Smooth muscle cell (in vitro differentiated cells): Measurements from ENCODE around the gene SLFN11. TPM values are rescaled to one million over a fixed set of nuclear protein-coding genes. Genes with fewer than 3 reads are reported as not detected.
A peak's percentile ranks its signal among the peaks of the same experiment; 100 is the strongest.
"Not testable (repeated sequence)": the region's sequence is repeated elsewhere in the genome, so short reads cannot be mapped to it uniquely, and the experiment has no call there.

Experiments used
- DNase-seq: peaks from one replicate; lab custom pipeline; 2025; ENCODE audit not compliant: unreplicated experiment; lab: John Stamatoyannopoulos, UW
- H2AFZ ChIP-seq: fragments of 200-600 bp; sonication (generic); 2 replicates; pipeline ENCODE4 v1.6.0; 2016; ENCODE audit warnings: antibody characterized with exemption, low read depth, mild to moderate bottlenecking
- H3F3A ChIP-seq: fragments of 200-600 bp; sonication (generic); 2 replicates; pipeline ENCODE4 v1.6.0; 2017; ENCODE audit warnings: antibody characterized with exemption, low read depth
- H3K27ac ChIP-seq: fragments of 200-600 bp; sonication (generic); 2 replicates; pipeline ENCODE4 v1.5.1; 2016; ENCODE audit warnings: low read depth, mild to moderate bottlenecking
- H3K27me3 ChIP-seq: fragments of 200-600 bp; sonication (generic); 2 replicates; pipeline ENCODE4 v1.6.1; 2016; ENCODE audit warnings: low read depth, mild to moderate bottlenecking
- H3K36me3 ChIP-seq: fragments of 200-600 bp; sonication (generic); 2 replicates; pipeline ENCODE4 v1.5.1; 2016; ENCODE audit warnings: low read depth
- H3K4me1 ChIP-seq: fragments of 200-600 bp; sonication (generic); 2 replicates; pipeline ENCODE4 v1.5.1; 2016; ENCODE audit warnings: low read depth
- H3K4me2 ChIP-seq: fragments of 200-600 bp; sonication (generic); 2 replicates; pipeline ENCODE4 v1.6.0; 2016; ENCODE audit warnings: mild to moderate bottlenecking
- H3K4me3 ChIP-seq: fragments of 200-600 bp; sonication (generic); 2 replicates; pipeline ENCODE4 v1.5.1; 2016; ENCODE audit warnings: mild to moderate bottlenecking
- H3K79me2 ChIP-seq: fragments of 200-600 bp; sonication (generic); 2 replicates; pipeline ENCODE4 v1.6.0; 2016; ENCODE audit warnings: low read depth, mild to moderate bottlenecking
- H3K9ac ChIP-seq: fragments of 200-600 bp; sonication (generic); 2 replicates; pipeline ENCODE4 v1.6.0; 2016; ENCODE audit warnings: low read depth
- H3K9me3 ChIP-seq: fragments of 200-600 bp; sonication (generic); replicated peaks from 2 replicates; pipeline ENCODE4 v1.5.1; 2016; ENCODE audit warnings: low read depth
- H4K20me1 ChIP-seq: fragments of 200-600 bp; sonication (generic); 2 replicates; pipeline ENCODE4 v1.6.0; 2016; ENCODE audit warnings: low read depth
- CTCF ChIP-seq: fragments of 200-600 bp; sonication (generic); IDR thresholded peaks from 2 replicates; pipeline ENCODE4 v1.5.1; 2017; ENCODE audit warnings: borderline replicate concordance, mild to moderate bottlenecking, antibody characterized with exemption; ENCODE audit not compliant: insufficient read depth, poor library complexity, severe bottlenecking
- WGBS: methylation state at CpG from one replicate; pipeline ENCODE4 v1.1.7; 2016; ENCODE audit warnings: low lambda C conversion rate; 5-methylcytosine and 5-hydroxymethylcytosine counted together
- polyA plus RNA-seq: library from polyadenylated mRNA; unstranded; fragments of >200 nt; fragmentation: Nextera tagmentation; extraction: Ambion mirVana; gene quantifications from 2 replicates; pipeline ENCODE4 v1.2.1, GENCODE V29; 2016
- small RNA-seq: library from RNA; depleted of rRNA; stranded (forward); fragments of <200 nt; gene quantifications from one replicate; pipeline ENCODE3, GENCODE V24; 2014
- total RNA-seq: library from RNA; depleted of rRNA; stranded (reverse); fragments of >200 nt; gene quantifications from 2 replicates; pipeline ENCODE4 v1.2.3, GENCODE V29; 2014

The SLFN11 gene
- total and polyA plus RNA-seq, 2 experiments from 2014 or later, result 1.8 to 4.3 TPM

- DNase-seq, result no peak
- no peak overlapping the region for H2AFZ ChIP-seq
- TF ChIP-seq CTCF, result no peak
- WGBS, result 59% methylated on average over 19 of the region's 19 CpGs
- H3K9me3 ChIP-seq, result no peaks in the 10 kb centered on the region
- peak overlapping the region; percentile 82 for H3K4me2 ChIP-seq
- no peaks in the 10 kb centered on the region for H3F3A ChIP-seq
- H3K79me2 ChIP-seq, result no peaks in the 10 kb centered on the region
- no peaks in the 10 kb centered on the region for H3K4me1 ChIP-seq
- H3K9ac ChIP-seq, result no peak overlapping the region
- H3K27me3 ChIP-seq, result no peaks in the 10 kb centered on the region
- no peaks in the 10 kb centered on the region for H4K20me1 ChIP-seq
- no peaks in the 10 kb centered on the region for H3K36me3 ChIP-seq
- no peak overlapping the region for H3K4me3 ChIP-seq
- H3K27ac ChIP-seq, result no peak overlapping the region
Observed at GRCh38 chr17:35313875-35314409, 59.5 kb downstream of the SLFN11 start.

DNA sequence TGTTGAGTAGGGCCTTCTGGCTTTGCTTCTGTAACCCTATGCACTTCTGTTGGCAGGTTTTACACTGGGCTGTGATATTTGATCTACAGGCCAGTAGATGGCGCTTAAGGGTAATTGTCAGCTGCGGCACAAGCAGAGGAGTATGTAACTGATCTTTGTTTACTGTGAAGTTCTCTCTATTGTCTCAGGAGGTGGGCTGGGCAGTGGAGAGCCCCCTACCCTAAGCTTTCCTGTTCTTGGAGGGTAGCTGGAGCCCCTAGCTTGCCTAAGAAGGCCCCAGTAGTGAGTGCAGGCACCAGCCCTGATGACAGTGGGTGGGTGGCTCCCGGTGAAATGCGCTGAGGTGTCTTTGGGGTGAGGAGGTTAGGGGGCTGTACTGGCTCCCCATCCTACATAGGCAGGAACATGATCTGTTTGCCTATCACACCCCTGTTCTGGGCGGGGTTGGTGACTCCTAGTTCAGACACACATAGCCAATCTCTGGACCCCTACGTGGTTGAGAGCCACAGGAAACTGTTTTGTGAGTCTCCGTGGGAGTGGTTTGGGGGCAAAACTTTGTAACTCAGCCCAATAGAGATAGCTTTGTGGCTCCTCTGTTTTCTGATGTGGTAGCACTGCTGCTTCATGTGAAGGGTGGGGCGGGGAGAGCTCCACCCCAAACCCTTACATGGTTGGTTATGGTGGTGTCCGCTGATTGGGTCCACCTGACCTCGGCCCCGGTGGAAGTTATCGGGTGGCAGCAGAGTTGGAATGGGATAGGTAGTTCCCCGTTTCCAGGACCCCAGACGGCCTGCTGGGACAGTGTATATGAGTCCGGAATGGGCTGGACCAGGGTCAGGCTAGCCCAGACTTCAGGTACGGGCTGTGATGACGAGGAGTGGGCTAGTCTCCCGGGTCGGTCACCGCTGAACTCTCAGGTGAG lies 60.4 kb downstream of the SLFN11 start:
- H2AFZ ChIP-seq, result peak overlapping the region; percentile 98
- no peaks in the 10 kb centered on the region for H3K36me3 ChIP-seq
- peak overlapping the region; percentile 20 for H3K4me3 ChIP-seq
- no peaks in the 10 kb centered on the region for H3K4me1 ChIP-seq
- no peaks in the 10 kb centered on the region for H3K79me2 ChIP-seq
- TF ChIP-seq CTCF, result peak; percentile 74
- 39% methylated on average over 20 of the region's 20 CpGs for WGBS
- H3K27me3 ChIP-seq, result peaks cover 4% of the 10 kb centered on the region
- H3K9ac ChIP-seq, result no peak overlapping the region
- H4K20me1 ChIP-seq, result no peaks in the 10 kb centered on the region
- H3F3A ChIP-seq, result no peaks in the 10 kb centered on the region
- DNase-seq, result no peak
- peak overlapping the region; percentile 82 for H3K4me2 ChIP-seq
- no peaks in the 10 kb centered on the region for H3K9me3 ChIP-seq
- H3K27ac ChIP-seq, result no peak overlapping the region

GRCh38 chr17:35312346-35312745 lies 61.1 kb downstream of the SLFN11 start:
- no peaks in the 10 kb centered on the region for H3K9me3 ChIP-seq
- no peak overlapping the region for H3K27ac ChIP-seq
- H3F3A ChIP-seq, result no peaks in the 10 kb centered on the region
- peaks cover 4% of the 10 kb centered on the region for H3K27me3 ChIP-seq
- H3K79me2 ChIP-seq, result no peaks in the 10 kb centered on the region
- no peaks in the 10 kb centered on the region for H4K20me1 ChIP-seq
- H3K36me3 ChIP-seq, result no peaks in the 10 kb centered on the region
- 71% methylated on average over 3 of the region's 3 CpGs for WGBS
- no peak overlapping the region for H2AFZ ChIP-seq
- DNase-seq, result no peak
- H3K9ac ChIP-seq, result no peak overlapping the region
- H3K4me2 ChIP-seq, result no peak overlapping the region
- TF ChIP-seq CTCF, result no peak
- H3K4me3 ChIP-seq, result no peak overlapping the region
- H3K4me1 ChIP-seq, result no peaks in the 10 kb centered on the region

GRCh38 chr17:35309345-35309744 lies 64.1 kb downstream of the SLFN11 start:
- H4K20me1 ChIP-seq, DNase-seq, H3K9ac ChIP-seq, H2AFZ ChIP-seq, H3K4me2 ChIP-seq, H3K36me3 ChIP-seq, H3K4me1 ChIP-seq, H3K4me3 ChIP-seq, H3K9me3 ChIP-seq, H3K27ac ChIP-seq, H3K79me2 ChIP-seq, H3F3A ChIP-seq, H3K27me3 ChIP-seq: not testable (repeated sequence)
- 76% methylated on average over 3 of the region's 3 CpGs for WGBS

Small RNAs within 50 kb of the gene (small RNA-seq; reads per million reads assigned to genes)
- 1.1 reads per million, percentile 31 among the genes with 10 or more reads in this experiment for gene AC060766.3
- gene AC060766.5, result not detected

Other genes with a start within 250 kb of the SLFN11 start
- gene NLE1, start 231.3 kb downstream of the SLFN11 start, total RNA-seq, result 4.6 and 10.3 TPM in 2 replicates
- gene NLE1, start 231.3 kb downstream of the SLFN11 start, polyA plus RNA-seq, result 4.9 and 5.6 TPM in 2 replicates
- not detected in 2 replicates for gene UNC45B, start 225.8 kb downstream of the SLFN11 start, total RNA-seq
- 0.02 TPM in 1 of 2 replicates, not detected in the other for gene UNC45B, start 225.8 kb downstream of the SLFN11 start, polyA plus RNA-seq
- not detected in 2 replicates for gene SLC35G3, start 179.2 kb downstream of the SLFN11 start, total RNA-seq
- not detected in 2 replicates for gene SLC35G3, start 179.2 kb downstream of the SLFN11 start, polyA plus RNA-seq
- gene SLFN5, start 130.5 kb downstream of the SLFN11 start, total RNA-seq, result 16.0 and 26.8 TPM in 2 replicates
- 8.8 and 9.1 TPM in 2 replicates for gene SLFN5, start 130.5 kb downstream of the SLFN11 start, polyA plus RNA-seq
- 14.3 and 17.7 TPM in 2 replicates for gene SLFN12, start 58.9 kb upstream of the SLFN11 start, total RNA-seq
- gene SLFN12, start 58.9 kb upstream of the SLFN11 start, polyA plus RNA-seq, result 2.8 and 4.4 TPM in 2 replicates
- 0.45 and 5.1 TPM in 2 replicates for gene SLFN13, start 75.1 kb upstream of the SLFN11 start, total RNA-seq
- gene SLFN13, start 75.1 kb upstream of the SLFN11 start, polyA plus RNA-seq, result 0.30 and 0.83 TPM in 2 replicates
- gene SLFN12L, start 164.1 kb upstream of the SLFN11 start, total RNA-seq, result not detected in 2 replicates
- gene SLFN12L, start 164.1 kb upstream of the SLFN11 start, polyA plus RNA-seq, result not detected in 2 replicates
- gene SLFN14, start 187.2 kb upstream of the SLFN11 start, total RNA-seq, result not detected in 2 replicates
- gene SLFN14, start 187.2 kb upstream of the SLFN11 start, polyA plus RNA-seq, result not detected in 2 replicates
- gene PEX12, start 204.9 kb upstream of the SLFN11 start, total RNA-seq, result 8.6 and 10.2 TPM in 2 replicates
- 2.8 and 3.5 TPM in 2 replicates for gene PEX12, start 204.9 kb upstream of the SLFN11 start, polyA plus RNA-seq
- 92.3 and 94.6 TPM in 2 replicates for gene AP2B1, start 213.7 kb upstream of the SLFN11 start, total RNA-seq
- gene AP2B1, start 213.7 kb upstream of the SLFN11 start, polyA plus RNA-seq, result 45.0 and 58.5 TPM in 2 replicates